GM19193 (cell line): ENCODE data around the gene KCNK7.

Experiments
- POLR2A ChIP-seq: IDR thresholded peaks from 4 replicates; pipeline ENCODE4 v1.6.1; 2011; ENCODE audit not compliant: insufficient read depth, insufficient read length; ENCODE audit errors: extremely low read depth

The KCNK7 gene

DNA sequence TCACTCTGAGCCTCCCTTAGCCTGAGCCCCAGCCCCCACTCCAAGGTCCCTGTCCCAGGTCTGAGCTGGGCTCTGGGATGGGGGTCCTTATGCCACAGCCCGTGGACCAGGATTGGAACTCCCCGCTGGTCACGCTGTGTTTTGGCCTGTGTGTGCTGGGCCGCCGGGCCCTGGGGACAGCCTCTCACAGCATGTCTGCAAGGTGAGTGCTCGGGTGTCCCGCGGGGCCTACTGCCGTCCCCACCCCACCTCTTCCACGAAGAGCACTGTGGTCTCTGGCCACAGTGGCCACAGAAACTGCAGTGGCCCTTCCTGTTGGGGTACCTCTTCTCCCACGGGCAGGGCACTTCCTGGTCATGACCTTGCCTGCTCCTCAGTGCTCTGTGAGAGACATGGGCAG, 38.8 kb upstream of the KCNK7 start:
- TF ChIP-seq POLR2A = no peak

DNA sequence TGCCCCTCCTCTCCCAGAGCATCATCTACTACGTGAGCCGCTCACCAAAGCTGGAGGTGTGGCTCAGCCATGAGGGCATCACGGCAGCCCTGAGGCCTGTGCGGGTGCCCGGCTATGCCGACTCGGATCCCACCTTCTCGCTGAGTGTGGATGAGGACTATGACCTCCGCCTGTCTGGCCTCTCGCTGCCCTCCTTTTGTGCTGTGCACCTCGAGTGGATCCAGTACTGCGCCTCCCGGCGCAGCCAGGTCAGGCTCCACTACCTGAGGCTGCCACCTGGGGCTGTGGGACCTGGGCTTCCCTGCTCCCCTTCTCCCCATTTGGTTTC, 38.5 kb upstream of the KCNK7 start:
- no peak for TF ChIP-seq POLR2A

DNA sequence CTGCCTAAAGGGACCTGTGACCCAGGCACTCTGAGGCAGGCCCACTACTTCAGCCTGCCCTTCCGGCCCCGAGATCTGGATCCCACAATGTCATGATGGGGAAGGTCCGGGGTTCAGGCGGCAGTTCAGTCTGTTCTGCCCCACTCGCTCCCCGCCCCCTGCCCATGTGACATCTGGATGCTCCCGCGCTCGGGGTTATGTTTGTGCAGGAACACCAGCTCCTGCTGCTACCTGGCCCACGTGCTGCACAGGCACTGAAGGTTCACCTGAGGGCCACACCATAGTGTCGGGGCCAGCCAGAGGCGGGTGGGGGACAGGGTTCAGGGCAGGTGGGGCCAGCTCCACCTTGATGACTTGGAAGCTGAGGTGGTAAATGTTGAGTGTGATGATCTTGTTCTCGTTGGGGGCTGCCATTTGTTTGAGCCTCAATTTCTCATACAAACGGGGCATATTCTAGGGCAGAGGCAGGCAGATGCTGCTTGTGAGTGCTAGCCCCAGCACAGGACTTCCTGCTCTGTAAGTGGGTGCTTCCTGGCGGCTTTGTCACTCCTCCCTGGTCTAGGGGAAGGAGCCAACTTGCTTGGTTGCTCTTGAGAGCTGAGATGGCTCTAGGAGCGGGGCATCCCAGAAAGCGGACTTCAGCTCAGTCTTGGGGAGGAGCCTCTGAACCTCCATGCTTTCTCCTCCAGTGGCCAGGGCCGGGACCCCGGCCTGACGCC, 37.9 kb upstream of the KCNK7 start:
- TF ChIP-seq POLR2A = no peak

DNA sequence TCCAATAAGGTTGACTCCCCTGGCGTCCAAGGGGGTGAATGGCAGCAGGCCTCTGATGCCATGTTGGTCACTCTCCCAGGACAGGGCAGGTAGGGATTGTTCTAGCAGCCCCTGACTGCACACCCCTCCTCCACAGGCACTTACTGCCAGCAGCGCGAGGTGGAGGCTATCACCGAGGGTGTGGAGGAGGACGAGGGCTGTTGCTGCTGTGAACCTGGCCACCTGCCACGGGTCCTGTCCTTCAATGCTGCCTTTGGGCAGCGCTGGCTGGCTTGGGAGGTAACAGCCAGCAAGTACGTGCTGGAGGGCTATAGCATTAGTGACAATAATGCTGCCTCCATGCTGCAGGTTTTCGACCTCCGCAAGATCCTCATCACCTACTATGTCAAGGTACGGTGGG, 34.6 kb upstream of the KCNK7 start:
- no peak for TF ChIP-seq POLR2A

DNA sequence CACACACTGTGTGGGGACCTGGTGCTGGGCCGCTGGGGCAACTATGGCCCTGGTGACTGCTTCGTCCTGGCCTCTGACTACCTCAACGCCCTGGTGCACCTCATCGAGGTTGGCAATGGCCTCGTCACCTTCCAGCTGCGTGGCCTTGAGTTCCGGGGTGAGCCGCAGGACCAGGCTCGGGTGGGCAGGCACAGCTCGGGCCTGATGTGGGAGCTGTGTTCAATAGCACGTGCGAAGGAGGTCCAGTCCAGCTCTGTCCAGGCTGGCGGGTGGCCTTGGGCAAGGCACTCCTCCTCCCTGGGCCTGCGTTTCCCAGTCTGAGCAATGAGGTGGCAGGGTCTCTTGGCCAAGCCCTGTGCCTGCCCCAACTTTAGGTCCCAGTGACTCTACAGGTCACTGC, 34.0 kb upstream of the KCNK7 start:
- no peak for TF ChIP-seq POLR2A

DNA sequence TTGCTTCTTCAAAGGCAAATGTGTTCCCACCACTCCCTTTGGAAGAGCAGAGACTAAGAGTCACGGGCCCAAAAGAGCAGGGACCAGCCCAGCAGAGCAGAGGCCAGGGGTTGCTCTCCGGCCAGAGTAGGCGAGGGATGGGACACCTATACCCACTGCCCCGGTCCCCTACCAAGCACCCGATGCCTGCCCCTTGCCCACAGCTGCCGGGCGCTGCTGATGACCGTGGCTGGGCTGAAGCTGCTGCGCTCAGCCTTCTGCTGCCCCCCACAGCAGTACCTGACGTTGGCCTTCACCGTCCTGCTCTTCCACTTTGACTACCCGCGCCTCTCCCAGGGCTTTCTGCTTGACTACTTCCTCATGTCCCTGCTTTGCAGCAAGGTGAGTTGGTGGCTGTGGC, 31.6 kb upstream of the KCNK7 start:
- no peak for TF ChIP-seq POLR2A

DNA sequence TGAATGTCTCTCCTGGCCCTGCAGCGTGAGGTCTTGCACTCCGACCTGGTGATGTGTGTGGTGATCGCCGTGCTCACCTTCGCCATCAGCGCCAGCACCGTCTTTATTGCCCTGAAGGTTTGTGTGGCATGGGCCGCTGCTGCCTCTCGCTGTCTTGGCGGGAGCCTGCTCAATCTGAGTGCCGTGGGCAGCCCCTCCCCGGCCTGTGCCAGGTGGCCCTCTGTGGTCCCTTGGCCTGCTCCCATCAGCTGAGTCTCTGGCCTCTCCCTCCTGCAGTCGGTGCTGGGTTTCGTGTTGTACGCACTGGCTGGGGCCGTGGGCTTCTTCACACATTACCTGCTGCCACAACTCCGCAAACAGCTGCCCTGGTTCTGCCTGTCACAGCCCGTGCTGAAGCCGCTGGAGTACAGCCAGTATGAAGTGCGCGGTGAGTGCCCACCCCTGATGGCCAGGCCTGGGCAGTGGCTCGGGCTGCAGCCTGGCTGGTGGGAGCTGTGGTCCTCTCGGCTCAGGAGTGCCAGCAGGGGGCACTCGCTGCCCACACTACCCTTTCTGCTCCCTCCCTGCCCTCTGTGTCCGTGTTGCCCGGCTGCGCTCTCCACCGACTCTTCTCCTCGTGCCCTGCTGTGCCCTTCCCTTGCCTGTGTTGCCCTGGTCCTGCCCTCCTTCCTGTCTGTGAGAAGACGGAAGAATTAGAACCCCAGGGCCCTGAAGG, 30.2 kb upstream of the KCNK7 start:
- no peak for TF ChIP-seq POLR2A

DNA sequence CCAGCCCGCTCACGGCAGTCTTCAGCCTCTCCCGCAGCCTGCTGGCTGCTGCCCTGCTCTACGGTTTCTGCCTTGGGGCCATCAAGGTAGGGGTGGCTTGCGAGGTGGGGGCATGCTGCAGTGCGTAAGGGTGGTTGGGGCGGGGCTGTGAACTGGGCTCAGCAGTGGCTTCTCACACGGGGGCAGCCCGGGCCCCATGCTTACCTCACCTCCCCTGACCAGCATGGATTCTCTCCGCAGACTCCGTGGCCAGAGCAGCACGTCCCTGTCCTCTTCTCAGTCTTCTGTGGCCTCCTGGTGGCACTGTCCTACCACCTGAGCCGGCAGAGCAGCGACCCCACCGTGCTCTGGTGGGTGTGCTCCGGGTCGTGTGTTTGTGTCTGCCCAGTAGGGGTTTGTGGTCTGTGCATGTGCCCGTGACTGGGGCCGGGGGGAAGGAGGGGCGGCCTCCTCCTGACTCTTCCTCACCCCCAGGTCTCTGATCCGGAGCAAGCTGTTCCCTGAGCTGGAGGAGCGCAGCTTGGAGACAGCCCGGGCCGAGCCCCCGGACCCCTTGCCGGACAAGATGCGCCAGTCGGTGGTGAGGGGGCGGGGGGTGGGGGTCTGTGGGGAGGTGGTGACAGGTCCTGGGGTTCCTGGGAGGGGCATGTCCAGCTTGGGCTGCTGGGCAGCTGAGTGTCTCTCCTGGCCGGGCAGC, 29.5 kb upstream of the KCNK7 start:
- no peak for TF ChIP-seq POLR2A

DNA sequence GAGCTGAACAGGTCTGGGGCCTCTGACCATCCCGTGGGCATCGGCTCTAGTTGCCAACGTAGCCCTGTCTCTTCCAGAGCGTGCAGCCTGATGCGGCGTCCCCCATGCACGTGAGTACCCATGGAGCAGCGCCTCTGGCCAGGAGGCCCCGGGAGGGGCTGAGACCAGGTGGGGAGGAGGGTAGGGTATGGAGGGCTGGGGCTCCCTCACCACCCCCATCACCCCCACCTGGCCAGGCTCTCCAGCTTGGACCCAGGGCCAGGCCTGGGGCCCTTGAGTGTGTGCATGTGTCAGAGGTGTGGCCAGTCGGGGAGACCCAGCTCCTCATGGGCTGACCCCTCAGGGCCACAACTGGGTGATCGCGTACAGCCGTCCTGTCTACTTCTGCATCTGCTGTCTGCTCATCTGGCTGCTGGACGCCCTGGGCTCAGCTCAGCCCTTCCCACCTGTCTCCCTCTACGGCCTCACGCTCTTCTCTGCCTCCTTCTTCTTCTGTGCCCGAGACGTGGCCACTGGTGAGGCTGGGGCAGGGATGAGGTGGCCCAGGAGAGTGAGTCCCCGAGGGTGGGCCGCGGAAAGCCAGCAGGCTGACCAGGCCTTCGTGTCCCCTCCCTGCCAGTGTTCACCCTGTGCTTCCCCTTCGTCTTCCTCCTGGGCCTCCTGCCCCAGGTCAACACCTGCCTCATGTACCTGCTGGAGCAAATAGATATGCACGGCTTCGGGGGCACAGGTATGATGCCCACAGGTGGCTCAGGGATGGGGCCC, 28.4 kb upstream of the KCNK7 start:
- TF ChIP-seq POLR2A = no peak

DNA sequence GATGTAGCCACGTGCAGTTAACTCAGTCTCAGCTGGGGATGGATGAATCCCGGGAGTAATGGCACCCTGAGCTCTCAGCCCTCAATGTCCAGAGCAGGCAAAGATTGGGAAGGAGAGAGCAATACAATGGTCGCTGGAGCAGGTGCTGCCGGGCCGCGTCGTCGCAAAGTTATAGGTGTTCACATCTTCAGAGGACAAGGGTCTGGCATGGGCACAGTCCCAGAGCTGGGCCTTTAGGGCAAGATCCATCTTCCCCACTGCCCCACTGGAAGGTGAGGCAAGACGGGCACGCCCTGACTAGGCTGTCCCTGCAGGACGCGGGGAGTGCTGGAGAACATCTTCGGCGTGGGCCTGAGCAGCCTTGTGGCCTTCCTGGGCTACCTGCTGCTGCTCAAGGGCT, 27.6 kb upstream of the KCNK7 start:
- no peak for TF ChIP-seq POLR2A

DNA sequence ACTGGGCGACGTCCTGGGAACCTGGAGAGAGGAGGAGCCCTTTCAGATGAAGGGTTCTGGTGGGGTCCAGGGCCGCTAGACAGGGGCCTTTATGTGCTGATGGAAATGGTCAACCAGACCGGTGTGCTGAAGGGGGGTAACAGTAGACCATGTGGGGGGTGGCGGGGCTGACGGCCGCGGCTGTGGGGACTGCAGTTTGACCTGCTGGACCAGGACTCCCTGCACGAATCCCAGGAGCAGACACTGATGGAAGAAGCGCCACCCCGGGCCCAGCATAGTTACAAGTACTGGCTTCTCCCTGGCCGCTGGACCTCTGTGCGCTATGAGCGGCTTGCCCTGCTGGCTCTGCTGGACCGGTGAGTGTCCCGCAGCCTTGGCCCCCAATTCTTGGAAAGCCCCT, 26.4 kb upstream of the KCNK7 start:
- TF ChIP-seq POLR2A = no peak

DNA sequence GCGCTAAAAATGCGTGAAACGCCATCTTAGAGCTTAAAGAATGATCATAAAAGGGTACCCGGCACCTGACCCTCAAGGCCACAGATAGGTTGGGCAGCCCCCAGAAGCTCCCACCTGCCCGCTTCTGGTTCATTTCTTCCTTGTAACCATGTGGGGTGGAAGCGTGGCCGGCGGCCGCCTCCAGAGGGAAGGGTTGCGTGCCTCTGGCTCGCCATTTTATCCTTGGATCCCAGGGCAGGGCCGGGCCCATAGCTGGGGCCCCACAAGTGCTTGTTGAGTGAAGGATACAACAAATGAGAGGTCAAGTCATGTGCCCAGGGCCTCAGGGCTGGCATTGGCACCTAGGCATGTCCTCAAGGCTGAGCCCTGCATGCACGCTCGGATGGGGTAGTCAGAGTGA, 25.9 kb upstream of the KCNK7 start:
- TF ChIP-seq POLR2A = no peak

DNA sequence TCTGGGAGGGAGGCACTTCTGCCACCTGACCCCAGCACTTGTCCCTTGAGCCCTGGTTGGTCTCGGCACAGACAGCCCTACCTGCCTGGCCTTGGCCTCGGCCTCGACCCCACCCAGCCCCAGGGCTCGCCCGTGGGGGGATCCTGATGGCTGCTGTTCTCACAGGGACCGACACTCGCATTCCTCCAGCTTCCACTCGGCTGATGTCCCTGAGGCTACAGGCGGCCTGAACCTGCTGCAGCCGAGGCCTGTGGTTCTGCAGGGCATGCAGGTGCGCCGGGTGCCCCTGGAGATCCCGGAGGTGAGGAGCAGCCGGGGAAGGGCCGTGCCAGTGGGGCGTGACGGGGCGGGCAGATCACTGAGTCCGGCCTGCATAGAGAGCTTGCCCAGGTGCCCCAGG, 25.1 kb upstream of the KCNK7 start:
- TF ChIP-seq POLR2A = no peak

DNA sequence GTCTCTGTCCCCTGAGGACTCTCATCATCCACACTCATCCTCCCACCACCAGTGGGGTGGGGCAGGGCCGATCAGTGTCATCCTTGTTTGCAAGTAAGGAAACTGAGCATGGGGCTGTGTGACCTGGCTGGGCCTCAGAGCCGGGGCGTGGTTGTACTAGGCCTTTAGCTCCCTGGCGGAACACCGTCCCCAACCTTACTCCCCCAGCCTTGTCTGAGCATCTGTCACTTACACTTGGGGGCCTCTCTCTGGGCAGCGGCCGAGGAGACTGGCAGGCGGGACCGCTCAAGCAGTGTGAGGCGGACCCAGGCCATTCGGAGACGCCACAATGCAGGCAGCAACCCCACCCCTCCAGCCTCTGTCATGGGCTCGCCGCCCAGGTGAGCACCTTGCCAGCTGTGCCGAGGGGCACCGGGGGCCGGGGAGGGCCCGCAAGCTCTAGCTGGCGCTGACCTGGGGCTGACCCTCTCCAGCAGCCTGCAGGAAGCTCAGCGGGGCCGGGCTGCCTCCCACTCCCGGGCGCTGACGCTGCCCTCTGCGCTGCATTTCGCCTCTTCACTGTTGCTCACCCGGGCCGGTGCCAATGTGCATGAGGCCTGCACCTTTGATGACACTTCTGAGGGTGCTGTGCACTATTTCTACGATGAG, 23.8 kb upstream of the KCNK7 start:
- TF ChIP-seq POLR2A = peak; percentile 2

DNA sequence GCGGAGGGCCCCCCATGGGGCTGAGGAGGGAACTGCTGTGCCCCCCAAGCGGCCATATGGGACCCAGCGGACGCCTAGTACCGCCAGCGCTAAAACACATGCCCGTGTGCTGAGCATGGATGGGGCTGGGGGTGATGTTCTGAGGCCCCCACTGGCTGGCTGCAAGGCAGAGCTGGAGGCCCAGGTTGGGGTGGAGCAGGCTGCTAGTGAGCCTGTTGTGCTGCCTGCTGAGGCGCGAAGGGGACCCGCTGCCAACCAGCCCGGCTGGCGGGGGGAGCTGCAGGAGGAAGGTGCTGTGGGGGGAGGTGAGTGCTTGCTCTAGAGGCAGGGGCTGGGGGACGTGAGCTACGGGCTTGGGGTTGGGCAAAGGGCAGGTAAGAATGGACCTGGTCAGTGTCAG, 23.2 kb upstream of the KCNK7 start:
- TF ChIP-seq POLR2A = no peak
